C1 segment of cervical spinal cord (tissue), 14 donors: Measurements from ENCODE around the gene BABAM2.
"Not testable (repeated sequence)": the region's sequence is repeated elsewhere in the genome, so short reads cannot be mapped to it uniquely, and the experiment has no call there.

Source experiments
- DNase-seq, 14 donors: peaks; one replicate each; lab custom pipeline; 2025; lab: John Stamatoyannopoulos, UW

BABAM2 gene

GRCh38 chr2:27890146-27890923, at the start of gene BABAM2, which contains the start of gene RBKS:
BABAM2 (plus strand) TSS chr2:27890729; CDS start chr2:27894557, 3,828 bp downstream.
RBKS (minus strand) TSS chr2:27890387; CDS start chr2:27890345, 42 bp downstream.
- DNase-seq = peak; percentile 25 to 87 (median 76)

GRCh38 chr2:27842894-27843293, 47.6 kb upstream of the BABAM2 start:
- no peak for DNase-seq

- DNase-seq = no peak
Measured at GRCh38 chr2:27843992-27844391, 46.5 kb upstream of the BABAM2 start.

- DNase-seq = peak in 1 of 14 donors; percentile 52
Measured at GRCh38 chr2:27844821-27845255, 45.7 kb upstream of the BABAM2 start.

GRCh38 chr2:27847333-27847732, 43.2 kb upstream of the BABAM2 start:
- no peak for DNase-seq

GRCh38 chr2:27849558-27850205, 40.8 kb upstream of the BABAM2 start:
- no peak for DNase-seq

GRCh38 chr2:27852691-27853090, 37.8 kb upstream of the BABAM2 start:
- no peak for DNase-seq

- no peak for DNase-seq
Measured at GRCh38 chr2:27854229-27854862, 36.2 kb upstream of the BABAM2 start.

- DNase-seq = no peak
Measured at GRCh38 chr2:27855476-27855875, 35.1 kb upstream of the BABAM2 start.

- no peak for DNase-seq
Measured at GRCh38 chr2:27856386-27856785, 34.1 kb upstream of the BABAM2 start.

GRCh38 chr2:27856956-27857355, 33.6 kb upstream of the BABAM2 start:
- no peak for DNase-seq

GRCh38 chr2:27857417-27858172, 32.9 kb upstream of the BABAM2 start:
- no peak for DNase-seq

GRCh38 chr2:27860111-27860510, 30.4 kb upstream of the BABAM2 start:
- no peak for DNase-seq

GRCh38 chr2:27863146-27863545, 27.4 kb upstream of the BABAM2 start:
- no peak for DNase-seq

GRCh38 chr2:27863955-27864354, 26.6 kb upstream of the BABAM2 start:
- DNase-seq = not testable (repeated sequence)

GRCh38 chr2:27866237-27866636, 24.3 kb upstream of the BABAM2 start:
- no peak for DNase-seq

- DNase-seq = no peak
Measured at GRCh38 chr2:27869763-27870162, 20.8 kb upstream of the BABAM2 start.

GRCh38 chr2:27870724-27871123, 19.8 kb upstream of the BABAM2 start:
- DNase-seq = no peak

GRCh38 chr2:27871802-27872201, 18.7 kb upstream of the BABAM2 start:
- no peak for DNase-seq

- DNase-seq = no peak
Measured at GRCh38 chr2:27873091-27873490, 17.4 kb upstream of the BABAM2 start.

GRCh38 chr2:27875089-27875881, 15.2 kb upstream of the BABAM2 start:
- no peak for DNase-seq
